ENCODE results near the gene USH1C. TPM values are rescaled to one million over a fixed set of nuclear protein-coding genes. Genes with fewer than 3 reads are reported as not detected.

The USH1C gene
- total and polyA plus RNA-seq, 9 of the 15 experiments (the other 6 are each of a cell fraction or from before 2014, with no cell fraction given), result 0.04 TPM; not detected in 8

DNA sequence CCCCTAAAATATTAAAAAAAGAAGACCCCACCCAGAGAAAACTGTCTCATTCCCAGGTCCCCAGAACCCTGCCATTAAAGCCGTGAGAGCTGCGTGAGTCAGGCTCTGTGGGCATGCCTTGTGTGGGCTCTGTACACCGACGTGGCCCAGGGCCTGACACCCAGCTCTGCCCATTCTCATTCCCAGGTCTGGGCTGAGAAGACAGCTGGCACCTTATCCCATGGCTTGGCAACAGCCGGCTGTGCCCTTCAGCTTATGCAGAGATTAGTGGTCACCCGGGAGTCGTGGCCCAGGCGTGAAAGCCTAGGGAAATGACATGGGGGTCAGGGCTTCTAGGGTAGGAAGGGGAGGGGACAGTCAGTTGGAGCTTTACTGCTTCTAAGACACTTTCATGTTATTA, 34.7 kb upstream of the USH1C start:
- H3K4me1 ChIP-seq (replicated peaks in 1 of 2; ENCODE audit: control insufficient read depth in 2 of 2, insufficient read depth in 2 of 2, low read length in 2 of 2), result no peaks in the 10 kb centered on the region
- in situ Hi-C loops (cut with MboI) (no loop called here), intact Hi-C loops (cut with micrococcal nuclease) (no loop called here)
- H3K36me3 ChIP-seq (ENCODE audit: control insufficient read depth, insufficient read depth, low read length), result no peaks in the 10 kb centered on the region
- BruUV-seq (replicated peaks), result no TSS peak
- H4K20me1 ChIP-seq (replicated peaks; ENCODE audit: control insufficient read depth, insufficient read depth, low read length), result peaks cover 4% of the 10 kb centered on the region; the same call in 1 of the 2 replicates
- ChIA-PET POLR2A (interaction anchor here (0.5 to 0.8 kb wide), 3 partner anchors 9 to 34 kb away, joined by 3 to 5 read pairs (median 3); no protein-coding TSS in a partner anchor), CTCF (ENCODE audit: low intra/inter-chr PET ratio) (no interaction called here)
- no peak overlapping the region for H3K4me2 ChIP-seq (ENCODE audit: insufficient read depth, low read length)
- no peak for ATAC-seq
- no peaks in the 10 kb centered on the region for H3K9me3 ChIP-seq (replicated peaks; ENCODE audit: control insufficient read depth, insufficient read depth, low read depth, low read length)
- H3K9me1 ChIP-seq (ENCODE audit: control insufficient read depth, insufficient read depth, low read length), result no peaks in the 10 kb centered on the region
- no peak overlapping the region for H3K9ac ChIP-seq (ENCODE audit: insufficient read depth in 1 of 2, low read depth in 2 of 2, low read length in 2 of 2)
- no peak overlapping the region for H3K27ac ChIP-seq (ENCODE audit: extremely low read depth, low read depth, low read length)
- no peaks in the 10 kb centered on the region for H3K79me2 ChIP-seq (ENCODE audit: control insufficient read depth, insufficient read depth, low read length)
- H3K27me3 ChIP-seq (ENCODE audit: control insufficient read depth in 2 of 2, insufficient read depth in 2 of 2, low read length in 2 of 2), result peaks cover 5 to 38% of the 10 kb centered on the region in 2 experiments; a peak in 3 of 5 replicates
- DNase-seq (ENCODE audit: extremely low read depth in 1 of 4, low spot score in 3 of 4), result no peak
- H2AFZ ChIP-seq (ENCODE audit: low read depth, low read length), result no peak overlapping the region
- TF ChIP-seq ZBTB12 (CRISPR knock-in tag; IDR thresholded peaks at IDR 0.05) (no peak), ZNF232 (CRISPR knock-in tag; IDR thresholded peaks at IDR 0.05) (no peak), CTBP1 (IDR thresholded peaks at IDR 0.05; ENCODE audit: borderline replicate concordance) (no peak), RB1 (IDR thresholded peaks at IDR 0.05; ENCODE audit: low read depth) (no peak), FIP1L1 (IDR thresholded peaks at IDR 0.05; ENCODE audit: low read depth, low read length, poor library complexity, severe bottlenecking) (no peak), JUN (IDR thresholded peaks at IDR 0.05; ENCODE audit: borderline replicate concordance, low read depth, low read length) (no peak), JUN (CRISPR knock-in tag; IDR thresholded peaks at IDR 0.05; ENCODE audit: borderline replicate concordance) (no peak), ZFP1 (CRISPR knock-in tag; IDR thresholded peaks at IDR 0.05) (no peak), ETV6 (IDR thresholded peaks at IDR 0.05; ENCODE audit: borderline replicate concordance in 1 of 2, low read depth in 2 of 2, low read length in 1 of 2) (no peak), ETV6 (CRISPR knock-in tag; IDR thresholded peaks at IDR 0.05; ENCODE audit: borderline replicate concordance) (no peak), SUPT5H (IDR thresholded peaks at IDR 0.05) (no peak), ARID2 (IDR thresholded peaks at IDR 0.05) (no peak), TAL1 (IDR thresholded peaks at IDR 0.05) (no peak)
- no peak for FAIRE-seq
- H3K4me3 ChIP-seq, result no peak overlapping the region
- 2% methylated on average over 7 of the region's 8 CpGs for WGBS (ENCODE audit: insufficient coverage, low coverage, missing lambda C conversion rate)
